Lower leg skin (tissue), 4 donors: ENCODE data around the gene ADGRG2. TPM values are rescaled to one million over a fixed set of nuclear protein-coding genes. Genes with fewer than 3 reads are reported as not detected.

ENCODE experiments used
- DNase-seq, 2 donors: peaks; one replicate each; pipeline ENCODE4 v3.0.0-alpha.2; 2019; ENCODE audit warnings: low spot score in 2 of 2
- H3K4me3 ChIP-seq: fragments of 200-600 bp; sonication (generic); 2 replicates; pipeline ENCODE4 v1.5.1; 2017; ENCODE audit warnings: mild to moderate bottlenecking, low read depth; ENCODE audit not compliant: poor library complexity, severe bottlenecking
- POLR2A ChIP-seq, 2 donors: fragments of 450-650 bp; IDR thresholded peaks; one replicate each; pipeline ENCODE4 v1.6.1; 2016 to 2017; ENCODE audit warnings: antibody characterized with exemption in 2 of 2, mild to moderate bottlenecking in 1 of 2, moderate library complexity in 1 of 2
- WGBS, 2 donors: methylation state at CpG; one replicate each; pipeline ENCODE4 v1.1.5; 2018; 5-methylcytosine and 5-hydroxymethylcytosine counted together
- intact Hi-C: fragments of 100-400 bp; cut with DNase I; formaldehyde crosslinking; loops from one replicate; pipeline ENCODE4 v1.15.0; 2023; ENCODE audit warnings: low total_unique reads
- total RNA-seq, 4 donors: library from RNA; depleted of rRNA; stranded (reverse); fragments of >200 nt; gene quantifications; one replicate each; pipeline ENCODE4 v1.1.0, GENCODE V29; 2016
- TF ChIP-seq, protein P1 (sequence below), 3 donors: fragments of 450-650 bp; IDR thresholded peaks; one replicate each; pipeline ENCODE4 v1.5.1; 2016; ENCODE audit warnings: antibody characterized with exemption in 3 of 3, mild to moderate bottlenecking in 3 of 3, moderate library complexity in 2 of 3

The ADGRG2 gene
- total RNA-seq, 4 donors from 2014 or later: 0.47 to 0.62 (median 0.56) TPM

DNA sequence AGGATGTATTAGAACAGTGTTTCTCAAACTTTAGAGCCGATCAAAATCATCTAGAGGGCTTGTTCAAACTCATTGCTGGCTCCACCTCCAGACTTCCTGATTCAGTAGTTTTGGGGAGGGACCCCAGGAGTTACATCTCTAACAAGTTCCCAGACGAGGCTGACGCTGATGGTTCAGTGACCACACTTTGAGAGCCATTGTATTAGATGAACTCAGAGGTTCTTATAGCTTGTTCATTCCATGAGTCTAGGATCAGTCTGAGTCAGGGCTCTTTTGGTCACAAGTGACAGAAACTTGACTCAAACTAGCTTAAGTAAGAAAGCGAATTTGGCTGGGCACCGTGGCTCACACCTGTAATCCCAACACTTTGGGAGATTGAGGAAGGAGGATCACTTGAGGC, 11.5 kb upstream of the ADGRG2 start:
- H3K4me3 ChIP-seq: no peak overlapping the region
- no peak for TF ChIP-seq POLR2A (IDR thresholded peaks at IDR 0.05)
- TF ChIP-seq, protein P1, sequence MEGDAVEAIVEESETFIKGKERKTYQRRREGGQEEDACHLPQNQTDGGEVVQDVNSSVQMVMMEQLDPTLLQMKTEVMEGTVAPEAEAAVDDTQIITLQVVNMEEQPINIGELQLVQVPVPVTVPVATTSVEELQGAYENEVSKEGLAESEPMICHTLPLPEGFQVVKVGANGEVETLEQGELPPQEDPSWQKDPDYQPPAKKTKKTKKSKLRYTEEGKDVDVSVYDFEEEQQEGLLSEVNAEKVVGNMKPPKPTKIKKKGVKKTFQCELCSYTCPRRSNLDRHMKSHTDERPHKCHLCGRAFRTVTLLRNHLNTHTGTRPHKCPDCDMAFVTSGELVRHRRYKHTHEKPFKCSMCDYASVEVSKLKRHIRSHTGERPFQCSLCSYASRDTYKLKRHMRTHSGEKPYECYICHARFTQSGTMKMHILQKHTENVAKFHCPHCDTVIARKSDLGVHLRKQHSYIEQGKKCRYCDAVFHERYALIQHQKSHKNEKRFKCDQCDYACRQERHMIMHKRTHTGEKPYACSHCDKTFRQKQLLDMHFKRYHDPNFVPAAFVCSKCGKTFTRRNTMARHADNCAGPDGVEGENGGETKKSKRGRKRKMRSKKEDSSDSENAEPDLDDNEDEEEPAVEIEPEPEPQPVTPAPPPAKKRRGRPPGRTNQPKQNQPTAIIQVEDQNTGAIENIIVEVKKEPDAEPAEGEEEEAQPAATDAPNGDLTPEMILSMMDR (IDR thresholded peaks at IDR 0.05): no peak
- DNase-seq: no peak
- WGBS, 2 donors: 76 to 77% methylated on average over 5 of the region's 5 CpGs
- intact Hi-C loops: no loop called here

DNA sequence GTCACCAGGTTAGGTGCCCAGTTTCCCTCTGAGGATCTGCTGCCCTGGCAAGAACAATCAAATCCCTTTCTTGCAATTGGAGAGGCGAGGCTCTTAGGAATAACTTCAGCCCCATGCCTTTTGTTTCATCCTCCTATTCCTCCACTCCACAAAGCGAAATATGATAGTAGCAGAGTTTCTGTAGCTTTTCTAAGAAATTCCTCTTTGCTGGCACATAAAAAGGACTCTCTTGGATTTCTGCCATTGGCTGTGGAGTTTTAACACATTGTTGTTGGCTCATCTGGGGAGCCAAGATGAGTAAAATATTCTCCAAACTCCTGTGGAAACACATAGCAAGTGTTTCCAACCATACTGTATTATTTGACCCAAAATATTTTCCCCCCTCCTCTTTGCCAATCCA, 11.0 kb upstream of the ADGRG2 start:
- 34 to 62% methylated on average over 2 of the region's 2 CpGs for WGBS, 2 donors
- TF ChIP-seq, protein P1 (IDR thresholded peaks at IDR 0.05): no peak
- TF ChIP-seq POLR2A (IDR thresholded peaks at IDR 0.05): no peak
- H3K4me3 ChIP-seq: no peak overlapping the region
- DNase-seq: no peak
- intact Hi-C loops: no loop called here

DNA sequence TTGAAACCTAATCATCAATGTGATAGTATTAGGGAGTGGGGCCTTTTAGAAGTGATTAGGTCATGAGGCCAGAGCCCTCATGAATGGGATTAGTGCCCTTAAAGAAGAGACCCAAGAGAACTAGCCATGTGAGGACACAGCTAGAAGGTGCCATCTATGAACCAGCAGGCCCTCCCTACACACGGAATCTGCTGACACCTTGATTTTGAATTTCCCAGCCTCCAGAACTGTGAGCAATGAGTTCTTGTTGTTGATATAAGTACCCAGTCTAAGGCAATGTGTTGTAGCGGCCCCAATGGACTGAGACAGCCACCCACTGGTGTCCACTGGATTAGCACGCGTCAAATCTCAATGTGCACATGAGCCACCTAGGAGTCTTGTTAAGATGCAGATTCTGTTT, 8.4 kb upstream of the ADGRG2 start:
- DNase-seq: no peak
- intact Hi-C loops: no loop called here
- H3K4me3 ChIP-seq: no peak overlapping the region
- no peak for TF ChIP-seq POLR2A (IDR thresholded peaks at IDR 0.05)
- TF ChIP-seq, protein P1 (IDR thresholded peaks at IDR 0.05): no peak
- WGBS, 2 donors: 86 to 100% methylated on average over 3 to 4 of the region's 4 CpGs

DNA sequence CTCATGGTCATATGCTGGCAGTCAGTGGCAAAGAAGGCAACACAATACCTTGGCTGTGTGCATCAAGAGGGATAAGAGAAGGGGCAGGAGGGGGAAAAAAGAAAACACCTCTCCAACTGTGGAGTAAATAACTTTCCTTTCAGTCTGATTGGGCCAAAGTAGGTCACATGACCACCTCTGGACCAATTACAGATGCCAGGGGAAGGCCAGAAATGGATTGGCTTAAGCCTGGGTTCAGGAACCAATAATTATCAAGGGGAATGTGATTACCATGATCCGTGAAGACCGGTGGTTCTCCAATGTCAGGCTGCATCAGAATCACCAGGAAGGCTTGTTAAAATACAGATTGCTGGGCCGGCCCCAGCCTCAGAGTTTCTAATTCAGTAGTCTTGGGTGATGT, 7.4 kb upstream of the ADGRG2 start:
- H3K4me3 ChIP-seq: no peak overlapping the region
- TF ChIP-seq, protein P1 (IDR thresholded peaks at IDR 0.05): no peak
- no peak for TF ChIP-seq POLR2A (IDR thresholded peaks at IDR 0.05)
- 91 to 100% methylated on average over 3 of the region's 3 CpGs for WGBS, 2 donors
- DNase-seq: no peak
- intact Hi-C loops: no loop called here

DNA sequence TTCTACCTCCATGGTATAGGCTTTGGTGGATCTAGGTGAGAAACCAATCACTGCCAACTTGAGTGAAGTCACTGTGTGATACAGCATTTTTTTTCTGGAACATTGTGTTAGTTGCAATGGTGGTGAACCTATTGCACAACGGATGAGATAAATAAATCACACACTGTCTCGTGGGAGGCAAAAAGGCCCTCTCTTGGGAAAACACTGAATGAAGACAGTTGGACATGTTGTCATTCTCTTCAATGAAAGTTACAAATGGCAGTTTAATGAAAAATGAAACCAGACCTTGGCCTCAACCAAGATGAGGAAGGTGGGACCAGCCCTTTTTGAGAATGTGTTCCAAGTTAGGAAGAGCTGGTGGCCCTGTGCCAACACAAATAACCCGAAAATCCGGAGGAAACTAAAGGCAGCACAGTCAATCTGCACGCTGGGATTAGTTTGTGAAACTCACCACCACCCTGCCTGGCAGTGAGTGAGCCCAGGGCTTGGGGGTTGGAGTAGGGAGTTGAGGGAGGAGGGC, 5.4 kb upstream of the ADGRG2 start:
- intact Hi-C loops: no loop called here
- WGBS, 2 donors: 13 to 30% methylated on average over 4 to 5 of the region's 5 CpGs
- no peak overlapping the region for H3K4me3 ChIP-seq
- TF ChIP-seq, protein P1 (IDR thresholded peaks at IDR 0.05): no peak
- TF ChIP-seq POLR2A (IDR thresholded peaks at IDR 0.05): no peak
- no peak for DNase-seq

DNA sequence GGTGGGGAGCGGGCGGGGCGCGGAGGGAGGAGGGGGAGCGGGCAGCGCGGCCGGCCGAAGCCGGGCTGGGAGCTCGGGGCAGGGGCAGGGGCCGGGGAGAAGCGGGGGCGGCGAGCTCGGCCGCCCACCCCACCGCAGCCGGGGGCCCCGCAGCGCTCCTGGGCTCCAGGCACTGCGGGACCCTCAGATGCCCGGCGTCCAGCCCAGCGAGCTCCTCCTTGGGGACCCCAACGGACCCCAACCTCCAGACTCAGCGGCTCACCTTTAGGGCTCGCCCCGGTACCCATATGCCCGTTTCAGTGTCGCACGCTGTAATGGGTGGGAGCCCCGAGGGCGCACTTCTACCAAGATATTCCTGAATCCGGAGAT, 357 bp upstream of the ADGRG2 start:
- H3K4me3 ChIP-seq: no peak overlapping the region
- intact Hi-C loops: no loop called here
- 13 to 35% methylated on average over 6 of the region's 35 CpGs for WGBS, 2 donors
- DNase-seq: no peak
- no peak for TF ChIP-seq POLR2A (IDR thresholded peaks at IDR 0.05)
- TF ChIP-seq, protein P1 (IDR thresholded peaks at IDR 0.05): no peak
